Gastroesophageal sphincter (tissue), 4 donors: ENCODE measurements around the gene PIK3R3. TPM values are rescaled to one million over a fixed set of nuclear protein-coding genes. Genes with fewer than 3 reads are reported as not detected.

Source experiments
- ATAC-seq: fragments of 150-250 bp; one replicate; pipeline ENCODE4 v1.9.1; 2016; ENCODE audit warnings: mild to moderate bottlenecking, moderate library complexity
- H3K27ac ChIP-seq, 4 donors: fragments of 200-600 bp; sonication (generic) in 3 of 4; 1 replicate in 3 of 4; 2 replicates in 1 of 4; pipeline ENCODE4 v1.5.1; 2016 to 2019
- H3K27me3 ChIP-seq: fragments of 200-600 bp; sonication (generic); one replicate; pipeline ENCODE4 v1.5.1; 2019
- H3K36me3 ChIP-seq, 2 donors: fragments of 200-600 bp; sonication (generic); one replicate each; pipeline ENCODE4 v1.5.1; 2019; ENCODE audit warnings: control low read depth in 1 of 2
- H3K4me1 ChIP-seq, 3 donors: fragments of 200-600 bp; sonication (generic); 1 replicate in 2 of 3; 2 replicates in 1 of 3; pipeline ENCODE4 v1.5.1; 2016 to 2019; ENCODE audit warnings: control low read depth in 2 of 3
- H3K4me3 ChIP-seq, 2 donors: fragments of 200-600 bp; sonication (generic); one replicate each; pipeline ENCODE4 v1.5.1; 2019; ENCODE audit warnings: mild to moderate bottlenecking in 1 of 2, moderate library complexity in 1 of 2
- H3K9me3 ChIP-seq, 3 donors: fragments of 200-600 bp; sonication (generic); one replicate each; pipeline ENCODE4 v1.5.1; 2017 to 2019; ENCODE audit warnings: control low read depth in 2 of 3
- EP300 ChIP-seq: sonication (generic); formaldehyde crosslinking; IDR thresholded peaks from one replicate; pipeline ENCODE4 v1.6.1; 2017; ENCODE audit warnings: antibody characterized with exemption, mild to moderate bottlenecking
- POLR2A ChIP-seq, 2 donors: fragments of 450-650 bp; IDR thresholded peaks; one replicate each; pipeline ENCODE4 v1.6.1; 2017; ENCODE audit warnings: antibody characterized with exemption in 2 of 2, mild to moderate bottlenecking in 2 of 2, moderate library complexity in 1 of 2
- POLR2AphosphoS5 ChIP-seq: sonication (generic); formaldehyde crosslinking; IDR thresholded peaks from one replicate; pipeline ENCODE4 v1.6.1; 2017; ENCODE audit warnings: antibody characterized with exemption
- WGBS, 2 donors: methylation state at CpG; one replicate each; pipeline ENCODE4 v1.1.5; 2018; ENCODE audit warnings: low coverage in 1 of 2; 5-methylcytosine and 5-hydroxymethylcytosine counted together
- total RNA-seq, 4 donors: library from RNA; depleted of rRNA; stranded (reverse); fragments of >200 nt; gene quantifications; one replicate each; pipeline ENCODE4 v1.1.0, GENCODE V29; 2016
- TF ChIP-seq, protein P1 (sequence below), 4 experiments: fragments of 200-600 bp in 2 of 4; fragments of 450-650 bp in 2 of 4; sonication (generic) in 1 of 4; IDR thresholded peaks; one replicate each; pipeline ENCODE4 v1.5.1; 2017 to 2019; ENCODE audit warnings: antibody characterized with exemption in 4 of 4, mild to moderate bottlenecking in 2 of 4, moderate library complexity in 2 of 4

Gene PIK3R3
- total RNA-seq, 4 donors from 2014 or later, result 21.7 to 34.7 (median 28.2) TPM

DNA sequence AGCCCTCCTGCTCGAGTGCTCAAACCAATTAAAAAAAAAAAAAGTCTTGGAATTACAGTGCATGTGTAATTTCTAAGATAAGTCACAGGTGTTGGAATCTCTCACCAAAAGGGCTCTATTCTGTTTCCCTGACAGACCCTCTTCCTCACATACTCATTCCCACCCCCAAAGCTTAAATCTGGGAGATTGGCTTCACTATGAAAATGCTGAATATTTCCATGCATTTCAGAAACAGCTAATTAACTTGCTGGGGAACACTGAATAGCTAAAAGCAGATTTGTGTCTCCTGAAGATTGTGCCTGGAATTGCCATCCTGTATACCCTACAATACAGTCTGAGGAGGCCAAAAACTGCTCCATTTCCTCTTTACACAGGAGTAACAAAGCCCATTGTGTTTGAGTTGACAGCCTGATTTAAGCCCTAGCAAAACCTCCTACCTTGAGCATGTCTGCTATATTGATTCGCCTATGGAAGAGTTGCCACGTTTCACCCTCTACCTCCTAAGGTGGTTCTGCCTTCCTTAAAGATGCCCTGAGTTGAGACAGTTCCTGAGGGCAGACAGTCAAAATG lies 1.4 kb upstream of the PIK3R3 start:
- Histone ChIP-seq H3K27me3 (no peaks in the 10 kb centered on the region), H3K9me3 (no peaks in the 10 kb centered on the region), H3K4me1 (peaks cover 0 to 70% (median 7%) of the 10 kb centered on the region in 3 donors), H3K4me3 (peak overlapping the region; percentile 40 to 68), H3K27ac (peak overlapping the region; percentile 74 to 97 (median 94)), H3K36me3 (no peaks in the 10 kb centered on the region)
- TF ChIP-seq EP300, result no peak
- TF ChIP-seq, protein P1, sequence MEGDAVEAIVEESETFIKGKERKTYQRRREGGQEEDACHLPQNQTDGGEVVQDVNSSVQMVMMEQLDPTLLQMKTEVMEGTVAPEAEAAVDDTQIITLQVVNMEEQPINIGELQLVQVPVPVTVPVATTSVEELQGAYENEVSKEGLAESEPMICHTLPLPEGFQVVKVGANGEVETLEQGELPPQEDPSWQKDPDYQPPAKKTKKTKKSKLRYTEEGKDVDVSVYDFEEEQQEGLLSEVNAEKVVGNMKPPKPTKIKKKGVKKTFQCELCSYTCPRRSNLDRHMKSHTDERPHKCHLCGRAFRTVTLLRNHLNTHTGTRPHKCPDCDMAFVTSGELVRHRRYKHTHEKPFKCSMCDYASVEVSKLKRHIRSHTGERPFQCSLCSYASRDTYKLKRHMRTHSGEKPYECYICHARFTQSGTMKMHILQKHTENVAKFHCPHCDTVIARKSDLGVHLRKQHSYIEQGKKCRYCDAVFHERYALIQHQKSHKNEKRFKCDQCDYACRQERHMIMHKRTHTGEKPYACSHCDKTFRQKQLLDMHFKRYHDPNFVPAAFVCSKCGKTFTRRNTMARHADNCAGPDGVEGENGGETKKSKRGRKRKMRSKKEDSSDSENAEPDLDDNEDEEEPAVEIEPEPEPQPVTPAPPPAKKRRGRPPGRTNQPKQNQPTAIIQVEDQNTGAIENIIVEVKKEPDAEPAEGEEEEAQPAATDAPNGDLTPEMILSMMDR (IDR thresholded peaks at IDR 0.05), result no peak
- TF ChIP-seq POLR2A (IDR thresholded peaks at IDR 0.05), result no peak
- TF ChIP-seq POLR2AphosphoS5, result no peak
- ATAC-seq, result no peak
- 13 to 48% methylated on average over 1 to 3 of the region's 3 CpGs for WGBS, 2 donors

DNA sequence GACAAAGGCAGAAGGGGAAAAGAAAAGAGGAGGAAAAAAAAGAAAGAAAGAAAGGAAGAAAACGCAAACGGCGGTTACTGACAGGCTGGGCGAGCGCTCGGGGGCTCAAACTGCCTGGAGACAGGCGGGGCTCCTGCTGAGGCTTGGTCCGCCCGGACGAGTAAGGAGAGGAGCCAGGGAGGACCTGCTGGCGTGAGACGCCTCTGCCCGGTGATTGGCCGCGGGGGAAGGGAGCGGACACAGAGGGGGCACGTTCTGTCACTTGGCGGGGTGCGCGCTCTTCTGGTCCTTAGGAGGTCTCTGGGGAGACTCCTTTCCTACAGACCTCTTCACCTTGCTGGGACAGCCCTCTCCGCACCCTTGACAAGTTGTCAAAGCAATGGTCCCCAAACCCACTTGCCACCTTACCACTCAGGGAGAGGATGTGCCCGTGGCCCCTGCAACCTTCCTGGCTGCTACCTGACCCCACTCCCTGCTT lies 791 bp upstream of the PIK3R3 start:
- peak; percentile 61 for ATAC-seq
- Histone ChIP-seq H3K4me3 (peak overlapping the region; percentile 40 to 68), H3K9me3 (no peaks in the 10 kb centered on the region), H3K36me3 (no peaks in the 10 kb centered on the region), H3K27me3 (no peaks in the 10 kb centered on the region), H3K27ac (peak overlapping the region; percentile 74 to 97 (median 94)), H3K4me1 (peaks cover 0 to 76% (median 7%) of the 10 kb centered on the region in 3 donors)
- WGBS, 2 donors, result 0% methylated on average over 5 to 19 of the region's 22 CpGs
- no peak for TF ChIP-seq EP300
- TF ChIP-seq, protein P1 (IDR thresholded peaks at IDR 0.05), result no peak
- no peak for TF ChIP-seq POLR2AphosphoS5
- no peak for TF ChIP-seq POLR2A (IDR thresholded peaks at IDR 0.05)

- no peaks in the 10 kb centered on the region for H3K27me3 ChIP-seq
- 1% methylated on average over 18 to 29 of the region's 38 CpGs for WGBS, 2 donors
- H3K9me3 ChIP-seq, result no peaks in the 10 kb centered on the region
- TF ChIP-seq POLR2AphosphoS5 (no peak), POLR2A (IDR thresholded peaks at IDR 0.05) (no peak), EP300 (no peak)
- peaks cover 0 to 72% (median 7%) of the 10 kb centered on the region in 3 donors for H3K4me1 ChIP-seq
- ATAC-seq, result no peak
- peak overlapping the region; percentile 67 to 97 (median 94) for H3K27ac ChIP-seq
- peak overlapping the region; percentile 68 to 94 for H3K4me3 ChIP-seq
- no peaks in the 10 kb centered on the region for H3K36me3 ChIP-seq
Observed at GRCh38 chr1:46131712-46132528, 509 bp downstream of the PIK3R3 start.

DNA sequence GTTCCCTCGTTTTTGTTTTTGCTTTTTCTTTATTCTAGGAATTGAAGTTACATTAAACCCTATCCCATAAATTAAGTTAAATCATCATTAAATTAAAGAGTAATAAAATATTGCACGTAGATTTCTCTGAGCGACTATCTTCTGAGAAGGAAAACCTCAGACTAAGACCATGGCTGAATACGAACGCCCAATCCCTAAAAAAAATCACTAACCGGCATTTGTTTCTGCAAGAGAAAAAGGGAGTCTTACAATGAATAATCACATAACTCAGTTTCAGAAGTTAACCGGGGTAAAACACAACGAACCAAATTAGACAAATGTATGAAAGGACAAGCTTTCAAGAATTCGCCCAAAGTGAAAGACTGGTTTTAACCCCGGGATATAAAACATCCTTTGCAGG lies 1.3 kb downstream of the PIK3R3 start:
- Histone ChIP-seq H3K27me3 (no peaks in the 10 kb centered on the region), H3K4me3 (peak overlapping the region; percentile 68 to 94), H3K4me1 (peaks cover 0 to 67% (median 7%) of the 10 kb centered on the region in 3 donors), H3K9me3 (no peaks in the 10 kb centered on the region), H3K27ac (peak overlapping the region; percentile 30 to 97 (median 82)), H3K36me3 (no peaks in the 10 kb centered on the region)
- no peak for TF ChIP-seq POLR2AphosphoS5
- no peak for TF ChIP-seq EP300
- TF ChIP-seq POLR2A (IDR thresholded peaks at IDR 0.05), result no peak
- TF ChIP-seq, protein P1 (IDR thresholded peaks at IDR 0.05), result no peak
- ATAC-seq, result no peak
- 0% methylated on average over 10 of the region's 10 CpGs for WGBS, 2 donors

GRCh38 chr1:46130606-46131005 lies 1.8 kb downstream of the PIK3R3 start:
- 5 to 12% methylated on average over 5 of the region's 5 CpGs for WGBS, 2 donors
- Histone ChIP-seq H3K4me1 (peaks cover 0 to 62% (median 7%) of the 10 kb centered on the region in 3 donors), H3K4me3 (peak overlapping the region; percentile 68 to 94), H3K27me3 (no peaks in the 10 kb centered on the region), H3K36me3 (no peaks in the 10 kb centered on the region), H3K9me3 (no peaks in the 10 kb centered on the region), H3K27ac (peak overlapping the region in 3 of 4 donors; percentile 30 to 97 (median 96))
- TF ChIP-seq POLR2AphosphoS5 (no peak), EP300 (no peak), POLR2A (IDR thresholded peaks at IDR 0.05) (no peak)
- TF ChIP-seq, protein P1 (IDR thresholded peaks at IDR 0.05), result no peak
- no peak for ATAC-seq
